Embryonic facial prominence (tissue), 1 donor: ENCODE results near the gene ZNF346.
A peak's percentile ranks its signal among the peaks of the same experiment; 100 is the strongest.

Experiments used
- DNase-seq: peaks from one replicate; pipeline ENCODE4 v3.0.0-alpha.2; 2016; ENCODE audit errors: extremely low spot score

The ZNF346 gene

GRCh38 chr5:177094224-177095087 lies 72.0 kb downstream of the ZNF346 start:
- no peak for DNase-seq

GRCh38 chr5:177095088-177095669 lies 72.7 kb downstream of the ZNF346 start:
- DNase-seq, result no peak

DNA sequence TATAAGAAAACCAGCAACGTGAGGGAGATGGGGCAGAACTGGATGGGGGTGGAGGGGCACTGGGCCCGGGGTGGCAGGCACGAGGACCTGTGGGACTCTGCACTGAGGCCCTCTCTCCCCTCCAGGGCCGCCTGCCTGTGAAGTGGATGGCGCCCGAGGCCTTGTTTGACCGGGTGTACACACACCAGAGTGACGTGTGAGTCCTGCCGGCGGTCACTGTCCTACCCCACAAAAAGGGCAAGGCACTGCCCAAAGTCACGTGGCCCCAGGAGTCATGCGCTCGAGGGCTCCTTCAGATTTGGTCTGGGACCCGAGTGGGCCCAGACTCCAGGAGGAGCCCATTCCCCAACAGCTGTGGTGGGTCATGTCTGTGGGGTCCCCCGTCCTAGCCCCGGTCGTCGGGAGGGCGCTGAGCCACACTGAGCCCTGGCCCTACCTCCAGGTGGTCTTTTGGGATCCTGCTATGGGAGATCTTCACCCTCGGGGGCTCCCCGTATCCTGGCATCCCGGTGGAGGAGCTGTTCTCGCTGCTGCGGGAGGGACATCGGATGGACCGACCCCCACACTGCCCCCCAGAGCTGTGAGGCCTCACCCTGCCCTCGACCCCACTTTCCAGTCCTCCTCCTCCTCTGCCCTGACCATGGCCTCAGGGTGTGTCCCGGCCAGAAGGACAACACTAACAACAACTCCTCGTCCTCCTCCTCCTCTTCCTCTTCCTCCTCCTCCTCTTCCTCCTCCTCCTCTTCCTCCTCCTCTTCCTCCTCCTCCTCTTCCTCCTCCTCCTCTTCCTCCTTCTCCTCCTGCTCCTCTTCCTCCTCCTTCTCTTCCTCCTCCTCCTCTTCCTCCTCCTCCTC lies 73.9 kb downstream of the ZNF346 start:
- DNase-seq, result no peak

DNA sequence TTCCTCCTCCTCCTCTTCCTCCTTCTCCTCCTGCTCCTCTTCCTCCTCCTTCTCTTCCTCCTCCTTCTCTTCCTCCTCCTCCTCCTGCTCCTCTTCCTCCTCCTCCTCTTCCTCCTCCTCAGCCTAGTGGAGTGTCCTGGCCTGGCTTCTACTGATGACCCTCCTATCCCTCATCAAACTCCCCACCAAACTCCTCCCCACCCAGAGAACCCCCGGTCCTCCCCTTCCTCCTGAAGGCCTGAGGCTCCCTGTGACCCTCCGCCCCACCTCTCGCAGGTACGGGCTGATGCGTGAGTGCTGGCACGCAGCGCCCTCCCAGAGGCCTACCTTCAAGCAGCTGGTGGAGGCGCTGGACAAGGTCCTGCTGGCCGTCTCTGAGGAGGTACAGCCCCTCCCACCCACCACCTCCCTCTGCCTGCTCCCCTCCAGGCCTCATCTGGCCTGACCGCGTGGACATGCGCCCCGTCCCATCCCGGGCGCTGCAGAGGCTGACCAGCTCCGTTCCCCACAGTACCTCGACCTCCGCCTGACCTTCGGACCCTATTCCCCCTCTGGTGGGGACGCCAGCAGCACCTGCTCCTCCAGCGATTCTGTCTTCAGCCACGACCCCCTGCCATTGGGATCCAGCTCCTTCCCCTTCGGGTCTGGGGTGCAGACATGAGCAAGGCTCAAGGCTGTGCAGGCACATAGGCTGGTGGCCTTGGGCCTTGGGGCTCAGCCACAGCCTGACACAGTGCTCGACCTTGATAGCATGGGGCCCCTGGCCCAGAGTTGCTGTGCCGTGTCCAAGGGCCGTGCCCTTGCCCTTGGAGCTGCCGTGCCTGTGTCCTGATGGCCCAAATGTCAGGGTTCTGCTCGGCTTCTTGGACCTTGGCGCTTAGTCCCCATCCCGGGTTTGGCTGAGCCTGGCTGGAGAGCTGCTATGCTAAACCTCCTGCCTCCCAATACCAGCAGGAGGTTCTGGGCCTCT lies 74.8 kb downstream of the ZNF346 start:
- DNase-seq, result no peak

DNA sequence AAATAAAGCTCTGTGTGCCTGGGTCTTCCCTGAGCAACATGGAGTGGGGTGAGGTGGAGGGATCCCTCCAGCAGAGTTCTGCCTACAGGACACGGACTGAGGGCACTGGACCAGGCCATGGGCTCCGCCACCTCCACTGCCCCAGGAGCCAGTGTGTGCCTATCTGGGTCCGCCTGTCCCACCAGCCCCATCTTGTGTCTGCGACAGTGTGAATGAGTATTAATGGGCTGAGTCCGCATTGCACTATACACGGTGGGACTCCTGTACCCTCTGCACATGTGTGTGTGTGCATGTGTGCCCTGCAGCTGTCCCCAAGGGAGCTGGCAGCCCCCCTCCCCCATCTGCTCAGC lies 75.6 kb downstream of the ZNF346 start:
- no peak for DNase-seq

GRCh38 chr5:177098470-177099141 lies 76.1 kb downstream of the ZNF346 start:
- no peak for DNase-seq

DNA sequence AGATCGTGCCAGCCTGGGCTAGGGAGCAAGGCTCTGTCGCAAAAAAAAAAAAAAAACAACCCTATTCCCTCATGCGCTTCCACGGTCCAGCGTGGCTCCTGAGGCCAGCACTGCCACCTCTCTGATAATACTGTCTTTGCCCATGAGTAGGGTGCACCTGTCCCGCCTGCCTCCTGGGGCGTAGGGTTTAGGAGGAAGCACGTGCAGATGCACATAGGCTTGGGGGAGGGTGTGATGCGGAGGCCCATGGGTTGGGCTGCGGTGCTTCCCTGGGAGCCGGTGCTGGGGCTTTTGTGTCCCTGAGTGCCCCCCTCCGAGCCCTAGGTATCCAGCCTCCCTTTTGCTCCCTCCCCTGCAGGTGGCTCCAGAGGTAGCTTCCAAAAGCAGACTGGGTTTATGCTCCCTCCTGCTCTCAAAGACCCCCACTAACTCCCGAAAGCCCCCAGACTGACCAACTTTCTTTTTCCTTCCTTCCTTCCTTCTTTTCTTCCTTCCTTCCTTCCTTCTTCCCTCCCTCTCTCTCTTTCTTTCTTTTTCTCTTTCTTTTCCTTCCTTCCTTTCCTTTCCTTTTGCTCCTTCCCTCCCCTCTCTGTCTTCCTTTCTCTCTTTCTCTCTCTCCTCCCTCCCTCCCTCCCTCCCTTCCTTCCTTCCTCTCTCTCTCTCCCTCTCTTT lies 77.1 kb downstream of the ZNF346 start:
- DNase-seq, result no peak

GRCh38 chr5:177100714-177101121 lies 78.2 kb downstream of the ZNF346 start:
- no peak for DNase-seq

DNA sequence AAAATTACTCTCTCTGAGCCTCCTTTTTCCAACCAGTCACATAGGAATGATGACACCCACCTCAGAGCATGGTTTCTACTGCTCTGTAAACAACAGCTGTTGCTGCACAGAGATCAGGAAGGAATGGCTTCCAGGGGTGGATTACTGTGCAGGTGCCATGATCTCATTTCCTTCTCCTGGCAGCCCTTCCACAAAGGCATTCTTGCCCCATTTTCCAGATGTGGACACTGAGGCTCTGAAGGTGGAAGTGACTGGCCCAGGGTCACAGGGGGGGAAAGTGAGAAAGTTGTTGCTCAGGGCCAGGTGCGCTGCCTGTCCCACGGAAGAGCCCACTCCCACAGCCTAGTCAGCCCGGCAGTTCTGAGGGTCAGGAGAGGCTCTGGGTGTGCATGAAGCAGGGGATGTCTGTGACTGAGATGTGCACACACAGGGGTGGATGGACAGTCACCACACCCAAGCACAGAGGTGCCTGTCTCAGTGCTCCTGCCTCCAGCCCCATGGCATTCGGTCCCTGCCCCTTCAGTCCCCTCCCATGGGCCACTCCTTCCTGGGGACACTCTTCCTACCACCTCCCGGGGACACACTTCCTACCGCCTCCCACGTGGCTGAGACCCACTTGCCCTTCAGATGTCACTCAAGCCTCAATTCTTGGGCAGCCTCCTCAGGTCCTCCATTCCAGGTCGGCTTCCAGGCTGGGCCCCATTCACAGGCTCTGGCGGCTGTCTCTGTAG lies 81.2 kb downstream of the ZNF346 start:
- no peak for DNase-seq

- no peak for DNase-seq
Measured at GRCh38 chr5:177105691-177106476, 83.4 kb downstream of the ZNF346 start.

GRCh38 chr5:177107159-177107558 lies 84.7 kb downstream of the ZNF346 start:
- DNase-seq, result no peak

- no peak for DNase-seq
Measured at GRCh38 chr5:177109810-177110209, 87.3 kb downstream of the ZNF346 start.

GRCh38 chr5:177111720-177112394 lies 89.4 kb downstream of the ZNF346 start:
- no peak for DNase-seq

- no peak for DNase-seq
Measured at GRCh38 chr5:177112589-177113220, 90.2 kb downstream of the ZNF346 start.

GRCh38 chr5:177113566-177114424 lies 91.3 kb downstream of the ZNF346 start:
- peak; percentile 64 for DNase-seq

DNA sequence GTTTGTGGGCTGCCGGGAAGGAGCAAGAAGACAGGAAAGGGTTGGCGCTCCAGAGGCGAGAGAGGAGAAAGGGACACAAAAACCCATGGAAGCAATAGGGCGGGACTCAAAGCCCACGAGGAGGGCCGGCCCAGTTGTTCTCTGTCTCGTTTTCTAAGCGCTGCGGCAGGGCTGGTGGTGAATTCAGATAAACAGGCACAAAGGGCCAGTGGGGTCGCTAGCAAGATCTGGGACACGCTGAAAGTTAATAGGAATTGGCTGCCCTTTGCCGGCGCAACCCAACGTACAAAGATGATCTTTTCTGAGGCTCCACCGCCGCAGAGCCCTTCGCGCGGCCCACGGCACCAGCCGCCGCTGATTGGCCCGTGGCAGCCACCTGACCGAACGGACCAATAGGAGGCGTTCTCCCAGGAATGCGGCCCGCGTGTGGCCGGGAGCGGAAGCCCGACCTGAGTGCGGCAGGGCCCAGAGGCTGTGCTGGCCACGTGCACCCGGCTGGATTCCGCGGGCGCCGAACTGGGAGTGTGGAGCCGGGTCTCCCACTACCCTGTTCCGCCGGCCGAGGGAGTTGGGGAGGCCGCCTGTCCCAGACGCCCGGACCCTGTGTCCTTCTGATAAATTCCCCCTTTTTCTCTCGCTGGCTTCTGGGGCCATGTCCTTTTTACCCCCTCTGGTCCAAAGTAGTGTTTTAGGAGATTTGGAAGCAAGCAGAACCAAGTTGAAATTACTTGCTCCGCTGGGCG lies 94.3 kb downstream of the ZNF346 start:
- DNase-seq, result peak; percentile 69
